Vagina (tissue), 2 donors: Measurements from ENCODE around the gene AGAP3.

ENCODE experiments used
- CTCF ChIP-seq, 3 experiments: fragments of 450-650 bp in 2 of 3; fragments of 200-600 bp in 1 of 3; sonication (generic) in 1 of 3; IDR thresholded peaks; one replicate each; pipeline ENCODE4 v1.5.1; 2017 to 2019; ENCODE audit warnings: antibody characterized with exemption in 3 of 3, mild to moderate bottlenecking in 2 of 3, moderate library complexity in 2 of 3
- POLR2A ChIP-seq, 2 donors: fragments of 450-650 bp; IDR thresholded peaks; one replicate each; pipeline ENCODE4 v1.6.1; 2017; ENCODE audit warnings: antibody characterized with exemption in 2 of 2, mild to moderate bottlenecking in 2 of 2, moderate library complexity in 2 of 2

- TF ChIP-seq CTCF (IDR thresholded peaks at IDR 0.05) (no peak), POLR2A (IDR thresholded peaks at IDR 0.05) (no peak)
These were observed 7.8 kb upstream of the AGAP3 start for GRCh38 chr7:151078233-151079040.
